Measurements from ENCODE around the gene CHKB. TPM values are rescaled to one million over a fixed set of nuclear protein-coding genes. Genes with fewer than 3 reads are reported as not detected.
A peak's percentile ranks its signal among the peaks of the same experiment; 100 is the strongest.
"Not testable (repeated sequence)": the region's sequence is repeated elsewhere in the genome, so short reads cannot be mapped to it uniquely, and the experiment has no call there.

CHKB gene
- total RNA-seq, 1 donor from 2014 or later, result 31.4 TPM

GRCh38 chr22:50547263-50547985 is 35.2 kb downstream of the CHKB start:
- ATAC-seq, result no peak

DNA sequence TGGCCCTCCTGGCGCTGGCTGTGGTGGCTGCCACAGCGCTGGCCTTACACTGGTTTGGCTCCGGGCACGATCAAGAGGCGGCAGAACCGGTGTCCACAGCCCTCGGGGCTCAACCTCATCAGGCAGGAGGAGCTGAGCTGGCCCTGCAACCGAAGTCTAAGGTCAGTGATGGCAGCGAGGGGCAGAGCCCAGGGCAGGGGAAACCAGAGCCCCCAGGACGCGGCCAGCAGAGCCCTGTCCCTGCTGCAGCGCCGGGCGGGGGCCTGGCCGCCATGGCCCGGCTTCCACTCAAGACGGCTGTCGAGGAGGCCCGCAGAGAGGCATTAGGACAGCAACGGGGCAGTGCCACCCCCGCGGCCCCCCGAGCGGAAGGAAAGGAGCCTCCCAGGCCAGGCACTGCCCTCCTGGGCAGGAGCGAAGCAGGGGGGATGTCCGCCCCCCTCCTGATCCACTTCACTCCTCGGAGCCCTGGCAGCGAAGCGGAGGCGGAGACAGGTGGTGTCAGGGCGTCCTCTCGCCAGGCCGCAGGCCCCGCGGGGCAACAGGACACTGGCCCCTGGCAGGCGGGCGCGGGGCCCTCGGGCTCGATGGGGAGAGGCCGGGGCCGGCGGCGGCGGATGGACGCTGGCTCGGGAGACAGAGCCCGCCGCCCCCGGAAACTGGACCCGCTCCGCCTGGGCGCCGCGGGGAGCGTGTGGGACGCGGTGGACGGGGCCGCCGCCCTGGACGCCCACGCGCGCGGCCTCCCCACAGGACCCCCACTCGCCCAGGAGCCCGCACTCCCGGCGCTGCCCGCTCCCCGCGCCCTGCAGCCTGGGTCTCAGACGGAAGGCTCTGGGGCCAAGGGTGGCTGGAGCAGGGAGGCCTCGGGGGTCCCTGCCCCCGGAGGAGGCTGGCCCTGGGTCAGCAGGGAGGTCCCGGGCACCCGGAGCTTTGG is 36.1 kb downstream of the CHKB start:
- ATAC-seq, result no peak

- no peak for ATAC-seq
Measured at GRCh38 chr22:50545522-50546325, 36.9 kb downstream of the CHKB start, which contains the start of gene KLHDC7B. KLHDC7B (plus strand) TSS chr22:50545899; CDS start chr22:50546244, 345 bp downstream.

DNA sequence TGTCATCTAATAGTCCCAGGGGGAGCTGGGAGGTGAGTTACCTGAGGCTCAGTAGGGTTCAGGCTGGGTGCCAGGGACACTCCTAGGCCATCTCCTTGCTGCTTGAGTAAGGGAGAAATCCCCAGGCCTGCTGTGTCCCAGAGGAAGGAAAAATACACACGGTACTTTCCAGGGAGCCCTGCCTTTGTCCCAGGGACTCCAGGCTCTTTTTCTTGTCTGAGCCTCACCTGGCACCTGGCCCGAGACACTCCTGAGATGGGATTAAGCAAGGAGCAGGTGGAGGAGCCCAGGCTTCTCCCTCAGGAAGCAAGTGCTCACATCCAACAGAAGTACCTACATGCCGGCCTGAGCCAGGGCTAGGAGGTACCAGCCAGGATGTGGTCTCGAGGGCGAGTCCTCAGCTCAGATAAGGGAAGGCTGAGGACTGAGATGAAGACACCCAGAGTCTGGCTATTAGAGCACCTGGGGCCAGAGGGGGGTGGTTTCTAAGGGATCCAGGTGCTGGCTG is 37.8 kb downstream of the CHKB start:
- ATAC-seq, result peak; percentile 25

- ATAC-seq, result peak; percentile 21
Measured at GRCh38 chr22:50544078-50544745, 38.4 kb downstream of the CHKB start.

GRCh38 chr22:50542416-50542927 is 40.2 kb downstream of the CHKB start:
- ATAC-seq, result peak; percentile 25

GRCh38 chr22:50541667-50542026 is 41.0 kb downstream of the CHKB start:
- ATAC-seq, result peak; percentile 79

DNA sequence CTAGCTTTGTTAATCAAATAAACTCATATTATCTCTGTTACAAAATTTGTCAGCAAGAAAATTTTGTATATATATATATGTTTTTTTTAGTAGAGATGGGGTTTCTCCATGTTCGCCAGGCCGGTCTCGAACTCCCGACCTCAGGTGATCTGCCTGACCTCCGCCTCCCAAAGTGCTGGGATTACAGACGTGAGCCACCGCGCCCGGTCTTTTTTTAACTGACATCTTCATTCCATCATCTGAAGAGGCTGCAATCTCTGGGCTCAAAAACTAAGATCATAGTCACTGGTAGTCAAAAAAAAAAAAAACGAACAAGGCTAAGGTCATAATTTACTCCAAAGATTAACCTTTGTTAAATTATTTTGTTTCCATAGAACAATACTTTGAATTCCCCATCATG is 42.3 kb downstream of the CHKB start:
- ATAC-seq, result no peak

DNA sequence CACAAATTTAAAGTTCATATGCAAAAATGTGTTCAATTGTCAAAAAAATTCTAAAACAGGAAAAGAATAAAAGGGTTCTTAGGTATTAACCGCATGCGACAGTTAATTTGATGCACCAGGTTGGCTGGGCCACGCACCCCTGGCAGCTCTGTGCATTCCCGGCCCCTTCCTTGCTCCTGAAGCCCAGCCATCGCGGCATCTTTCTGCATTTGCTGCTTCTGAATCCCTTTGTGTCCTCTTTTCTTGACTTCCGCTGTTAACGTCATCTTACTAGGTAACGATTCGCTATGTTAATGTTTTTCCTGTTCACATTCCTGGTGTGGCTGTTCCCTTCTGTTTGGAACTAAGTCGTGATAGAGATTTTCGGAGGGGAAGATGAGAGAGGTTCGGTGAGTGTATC is 44.9 kb downstream of the CHKB start:
- no peak for ATAC-seq

- no peak for ATAC-seq
Measured at GRCh38 chr22:50536226-50536625, 46.4 kb downstream of the CHKB start.

DNA sequence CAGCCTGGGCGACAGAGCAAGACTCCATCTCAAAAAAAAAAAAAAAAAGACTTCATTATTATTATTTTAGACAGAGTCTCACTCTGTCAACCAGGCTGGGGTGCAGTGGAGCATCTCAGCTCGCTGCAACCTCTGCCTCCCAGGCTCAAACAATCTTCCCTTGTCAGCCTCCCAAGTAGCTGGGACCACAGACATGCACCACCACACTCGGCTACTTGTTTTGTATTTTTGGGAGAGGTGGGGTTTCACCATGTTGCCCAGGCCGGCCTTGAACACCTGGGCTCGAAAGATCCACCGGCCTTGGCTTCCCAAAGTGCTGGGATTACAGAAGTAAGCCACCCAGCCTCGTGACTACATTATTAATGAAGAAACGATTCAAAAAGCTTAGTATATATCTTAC is 47.5 kb downstream of the CHKB start:
- ATAC-seq, result no peak

DNA sequence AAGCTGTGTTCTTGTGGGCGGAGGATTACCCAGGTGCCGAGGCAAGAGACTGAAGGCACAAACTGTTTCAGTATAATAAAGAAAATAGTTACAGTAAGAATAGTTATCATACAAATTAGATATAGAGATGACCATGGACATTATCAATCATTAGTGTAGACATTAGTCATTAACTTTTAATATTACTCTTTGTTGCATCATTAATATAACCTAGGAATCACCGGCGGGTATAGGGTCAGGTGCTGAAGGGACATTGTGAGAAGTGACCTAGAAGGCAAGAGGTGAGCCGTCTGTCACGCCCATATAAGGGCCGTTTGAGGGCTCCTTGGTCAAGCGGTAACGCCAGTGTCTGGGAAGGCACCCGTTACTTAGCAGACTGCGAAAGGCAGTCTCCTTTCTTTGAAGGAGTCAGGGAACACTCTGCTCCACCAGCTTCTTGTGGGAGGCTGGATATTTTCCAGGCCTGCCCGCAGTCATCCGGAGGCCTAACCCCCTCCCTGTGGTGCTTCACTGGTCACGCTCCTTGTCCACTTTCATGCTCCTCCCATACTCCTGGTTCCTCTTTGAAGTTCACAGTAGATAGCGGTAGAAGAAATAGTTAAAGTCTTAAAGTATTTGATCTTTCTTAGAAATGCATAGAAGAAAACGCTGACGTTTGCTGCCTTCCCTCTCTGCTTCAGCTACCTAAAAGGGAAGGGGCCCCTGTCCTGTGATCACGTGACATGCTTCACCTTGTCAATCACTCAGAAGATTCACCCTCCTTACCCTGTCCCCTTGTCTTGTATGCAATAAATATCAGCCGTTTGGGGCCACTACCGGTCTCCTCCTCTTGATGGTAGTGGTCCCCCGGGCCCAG is 48.6 kb downstream of the CHKB start:
- not testable (repeated sequence) for ATAC-seq

- ATAC-seq, result no peak
Measured at GRCh38 chr22:50532824-50533796, 49.5 kb downstream of the CHKB start.

GRCh38 chr22:50531962-50532674 is 50.5 kb downstream of the CHKB start:
- peak; percentile 41 for ATAC-seq

GRCh38 chr22:50531546-50531961 is 51.1 kb downstream of the CHKB start:
- ATAC-seq, result peak; percentile 56

DNA sequence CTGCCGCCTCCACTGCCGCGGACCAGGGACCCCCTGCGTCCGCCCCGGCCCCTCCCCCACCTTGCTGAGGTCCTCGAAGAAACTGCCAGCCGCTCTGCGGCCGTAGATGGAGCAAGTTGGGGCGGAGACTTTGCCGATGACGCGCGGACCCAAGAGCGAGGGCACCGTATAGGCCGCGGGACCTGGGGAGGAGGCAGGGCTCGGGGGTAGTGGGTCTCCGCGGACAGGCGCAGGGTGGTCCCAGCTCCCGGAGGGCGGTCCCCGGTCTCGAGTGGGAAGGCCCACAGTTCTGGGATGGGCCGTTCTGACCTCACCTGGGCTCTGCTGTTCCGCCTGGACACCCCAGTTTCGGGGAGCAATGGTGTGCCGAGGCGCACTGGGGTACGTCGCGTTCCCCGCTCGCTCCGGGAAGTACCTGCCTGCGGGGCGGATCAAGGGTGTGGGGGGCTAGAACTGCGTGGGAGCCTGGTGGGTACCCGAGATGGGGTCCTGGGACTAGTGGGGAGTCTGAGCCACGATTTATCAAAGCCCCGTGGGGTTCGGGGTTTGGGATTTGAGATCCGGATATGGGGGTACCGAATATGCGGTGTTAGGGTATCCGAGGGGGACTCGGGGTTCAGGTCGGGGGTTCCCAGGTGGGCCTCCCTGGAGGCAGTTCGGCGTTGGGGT is 51.6 kb downstream of the CHKB start:
- peak; percentile 58 for ATAC-seq

- peak; percentile 0 for ATAC-seq
Measured at GRCh38 chr22:50530580-50530876, 52.1 kb downstream of the CHKB start.

DNA sequence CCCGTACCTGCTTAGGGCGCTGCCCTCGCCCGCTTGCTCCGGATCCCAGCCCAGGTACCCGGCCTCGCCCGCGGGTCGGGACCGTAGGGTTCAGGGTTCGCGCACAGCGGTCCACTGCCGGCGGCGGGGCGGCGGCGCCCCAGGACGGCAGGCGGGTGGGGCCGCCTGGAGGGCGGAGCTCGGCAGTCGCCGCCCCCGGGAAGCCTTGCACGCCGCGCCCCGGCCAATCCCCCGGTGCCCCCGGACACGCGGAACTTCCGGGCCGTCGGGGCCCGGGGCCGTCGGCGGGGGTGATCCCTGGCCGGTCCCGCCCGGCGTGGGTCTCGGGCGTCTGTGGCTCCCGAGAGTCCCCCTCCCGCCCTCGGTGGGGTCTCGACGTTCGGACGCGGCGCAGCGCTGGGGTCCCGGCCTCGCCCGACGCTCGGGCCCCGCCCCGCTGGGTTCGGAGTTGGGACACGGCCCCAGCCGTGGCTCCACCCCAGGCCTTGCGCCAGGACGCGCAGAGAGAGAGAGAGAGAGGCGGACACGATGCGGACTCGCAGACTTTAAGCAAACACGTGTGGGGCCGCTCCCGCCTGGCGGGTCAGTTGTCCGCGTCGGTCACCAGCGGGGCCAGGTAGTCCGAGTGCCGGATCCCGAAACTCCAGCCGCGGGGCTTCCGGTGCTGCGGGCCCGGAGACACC is 52.6 kb downstream of the CHKB start, which contains the start of gene TYMP:
TYMP (minus strand) TSS at position 116 of the 683 bp plus-strand sequence. CDS start 303 bp downstream, outside the sequence.
- peak; percentile 50 for ATAC-seq

All from esophagus mucosa (tissue), 1 donor.